Putamen (tissue), 1 donor: ENCODE data around the gene ATF7.
"Not testable (repeated sequence)": the region's sequence is repeated elsewhere in the genome, so short reads cannot be mapped to it uniquely, and the experiment has no call there.

Source experiments
- DNase-seq: peaks from one replicate; pipeline ENCODE4 v3.0.0-alpha.2; 2016; ENCODE audit warnings: low spot score

ATF7 gene

GRCh38 chr12:53594897-53595615 is 31.1 kb downstream of the ATF7 start:
- DNase-seq: no peak

- no peak for DNase-seq
Measured at GRCh38 chr12:53593707-53594106, 32.5 kb downstream of the ATF7 start.

- DNase-seq: no peak
Measured at GRCh38 chr12:53593031-53593430, 33.2 kb downstream of the ATF7 start.

- peak; percentile 17 for DNase-seq
Measured at GRCh38 chr12:53592426-53592825, 33.8 kb downstream of the ATF7 start.

GRCh38 chr12:53591301-53592206 is 34.6 kb downstream of the ATF7 start:
- DNase-seq: peak; percentile 67

GRCh38 chr12:53590652-53591051 is 35.5 kb downstream of the ATF7 start:
- DNase-seq: no peak

GRCh38 chr12:53589915-53590314 is 36.3 kb downstream of the ATF7 start:
- no peak for DNase-seq

DNA sequence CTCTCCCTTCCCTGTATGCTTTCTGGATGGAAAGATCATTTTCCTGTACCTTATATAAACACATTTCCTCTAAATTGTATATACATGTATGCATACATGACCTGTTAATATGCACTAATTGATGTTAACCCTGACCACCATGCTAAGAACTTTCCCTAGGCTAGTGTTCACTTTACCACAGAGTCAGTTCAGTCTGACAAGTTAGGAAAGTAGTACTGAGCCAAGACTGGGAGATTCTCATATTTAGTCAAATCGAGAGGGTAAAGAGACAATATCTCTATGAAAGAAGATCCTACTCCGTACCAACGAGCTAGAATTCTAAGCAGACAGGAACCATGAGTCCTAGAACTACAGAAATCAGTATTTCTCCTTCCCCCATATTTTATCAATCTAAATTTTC is 36.8 kb downstream of the ATF7 start:
- no peak for DNase-seq

GRCh38 chr12:53588123-53588522 is 38.1 kb downstream of the ATF7 start:
- no peak for DNase-seq

- DNase-seq: no peak
Measured at GRCh38 chr12:53586745-53587144, 39.4 kb downstream of the ATF7 start.

DNA sequence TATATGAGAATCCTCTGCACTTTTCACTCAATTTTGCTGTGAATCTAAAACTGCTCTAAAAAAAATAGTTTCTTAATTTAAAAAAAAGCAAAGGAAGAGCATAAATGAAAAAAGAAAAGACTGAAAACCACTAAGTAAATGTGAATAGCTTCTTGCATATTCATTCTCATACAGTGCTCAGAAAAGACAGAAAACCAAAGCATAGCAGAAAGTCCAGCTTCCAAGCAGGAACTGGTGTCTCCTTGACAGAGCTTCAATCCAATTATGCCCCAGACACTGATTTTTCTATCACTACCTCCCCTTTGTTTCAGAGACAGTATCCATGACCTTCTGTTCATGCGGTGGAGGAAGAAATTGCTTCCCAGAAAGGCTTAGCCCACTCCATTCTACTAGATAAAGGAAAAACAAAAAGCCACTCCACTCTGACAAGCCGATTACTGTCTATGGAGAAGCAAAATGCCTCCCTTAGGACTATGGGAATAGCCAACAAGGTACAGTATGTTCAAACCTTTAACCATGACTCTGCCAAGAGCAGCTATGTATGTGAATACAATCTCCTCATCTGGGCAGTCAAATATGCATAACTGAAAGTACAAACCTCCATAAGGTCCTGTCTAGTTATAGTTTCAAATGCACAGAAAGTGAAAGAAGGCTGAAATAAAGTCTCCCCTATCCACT is 40.6 kb downstream of the ATF7 start:
- DNase-seq: no peak

DNA sequence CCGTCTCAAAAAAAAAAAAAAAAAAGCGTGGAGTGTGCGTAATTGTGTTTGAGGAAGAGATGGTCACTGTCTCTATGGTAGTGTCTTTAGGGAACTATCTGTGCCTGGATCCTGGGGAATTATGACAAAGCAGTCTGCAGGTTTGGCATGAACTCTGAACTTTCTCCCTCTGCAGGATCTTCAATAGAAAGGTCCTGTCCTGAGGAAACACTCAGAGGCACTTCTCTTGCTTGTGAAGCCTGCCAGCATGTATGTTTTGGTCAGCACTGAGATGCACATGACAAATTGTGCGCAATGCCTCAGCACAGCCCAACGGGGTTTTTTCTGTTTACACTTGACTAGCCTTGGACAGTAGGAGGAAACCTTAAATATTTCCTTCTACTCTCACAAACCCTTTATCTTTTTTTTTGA is 46.6 kb downstream of the ATF7 start:
- DNase-seq: no peak

DNA sequence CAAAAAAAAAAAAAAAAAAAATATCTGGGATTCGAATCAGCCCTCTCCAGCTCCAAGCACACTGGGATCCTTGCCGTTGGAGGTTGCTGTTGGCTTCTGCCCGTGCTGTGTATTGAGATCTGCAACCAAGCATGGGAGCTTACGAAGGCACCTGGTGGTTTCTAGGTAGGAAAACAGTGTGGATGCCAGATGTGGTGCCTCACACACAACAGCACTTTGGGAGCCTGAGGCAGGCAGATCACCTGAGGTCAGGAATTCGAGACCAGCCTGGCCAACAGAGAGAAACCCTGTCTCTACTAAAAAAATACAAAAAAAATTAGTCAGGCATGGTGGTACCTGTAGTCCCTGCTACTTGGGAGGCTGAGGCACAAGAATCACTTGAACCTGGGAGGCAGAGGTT is 47.4 kb downstream of the ATF7 start:
- DNase-seq: no peak

DNA sequence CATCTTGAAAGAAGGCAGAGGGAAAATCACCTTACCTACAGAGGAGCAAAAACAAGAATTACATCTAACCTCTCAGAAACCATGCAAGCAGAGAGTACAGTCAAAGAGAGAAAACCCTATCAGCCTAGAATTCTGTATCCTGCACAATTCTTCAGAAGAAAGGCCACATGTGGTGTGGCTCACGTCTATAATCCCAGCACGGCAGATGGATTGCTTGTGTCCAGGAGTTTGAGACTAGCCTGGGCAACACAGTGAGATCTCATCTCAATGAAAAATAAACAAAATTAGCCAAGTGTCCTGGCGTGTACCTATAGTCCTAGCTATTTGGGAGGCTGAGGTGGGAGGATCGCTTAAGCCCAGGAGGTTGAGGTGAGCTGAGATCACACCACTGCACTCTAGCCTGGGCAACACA is 48.2 kb downstream of the ATF7 start:
- no peak for DNase-seq

GRCh38 chr12:53575502-53576249 is 50.5 kb downstream of the ATF7 start:
- DNase-seq: no peak

GRCh38 chr12:53572134-53572758 is 53.9 kb downstream of the ATF7 start:
- no peak for DNase-seq

DNA sequence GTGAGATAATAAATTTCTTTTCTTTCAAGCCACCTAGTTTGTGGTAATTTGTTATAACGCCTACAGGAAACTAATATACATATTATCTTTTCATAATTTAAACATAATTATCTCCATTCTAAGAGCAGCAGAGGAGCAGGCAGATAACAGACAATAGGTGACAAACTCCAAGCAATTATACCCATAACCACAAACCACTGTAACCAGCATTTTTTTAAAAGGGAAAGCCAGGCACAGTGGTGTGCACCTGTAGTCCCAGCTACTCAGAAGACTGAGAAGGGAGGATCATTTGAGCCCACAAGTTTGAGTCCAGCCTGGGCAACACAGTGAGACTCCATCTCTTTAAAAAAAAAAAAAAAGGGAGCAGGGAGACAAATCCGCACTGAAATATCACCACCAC is 54.9 kb downstream of the ATF7 start:
- no peak for DNase-seq

GRCh38 chr12:53568809-53569557 is 57.2 kb downstream of the ATF7 start:
- no peak for DNase-seq

DNA sequence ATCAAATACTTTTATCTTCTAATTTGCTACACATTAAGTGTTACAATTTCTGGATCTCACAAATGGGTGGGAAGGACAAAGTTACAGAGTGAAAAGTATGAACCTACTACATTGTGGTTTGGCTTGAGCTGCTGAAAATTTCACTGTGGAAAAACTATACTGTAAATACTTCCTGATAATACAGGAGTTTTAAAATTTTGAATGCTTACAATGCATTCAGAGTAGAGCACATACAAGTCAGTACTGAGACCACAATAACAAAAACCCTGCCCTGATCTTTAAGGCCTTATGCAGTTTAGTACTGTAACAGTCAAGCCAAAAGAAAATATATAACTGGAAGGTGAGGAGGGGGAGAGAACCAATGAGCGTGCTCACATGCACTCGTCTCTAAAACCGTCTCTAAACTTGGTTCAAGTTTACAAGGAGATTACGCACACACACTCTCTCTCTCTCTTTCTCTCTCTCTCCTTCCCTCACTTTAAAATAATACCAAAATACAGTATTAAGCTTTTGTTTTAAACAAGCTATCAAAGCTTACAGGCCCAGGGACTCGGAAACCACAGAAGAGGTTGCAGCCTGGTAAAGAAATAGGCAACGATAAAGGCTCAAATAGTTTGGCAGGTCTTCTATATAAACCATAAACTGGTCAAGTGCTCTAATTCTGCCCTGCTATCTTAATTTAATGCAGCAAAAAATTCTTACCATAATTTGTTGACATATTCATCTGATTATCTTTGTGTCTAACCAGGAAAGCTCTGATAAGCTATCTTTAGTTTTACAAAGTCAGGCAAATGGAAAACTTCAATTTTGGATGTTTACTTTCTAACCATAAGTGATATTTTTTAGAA is 58.0 kb downstream of the ATF7 start:
- no peak for DNase-seq

DNA sequence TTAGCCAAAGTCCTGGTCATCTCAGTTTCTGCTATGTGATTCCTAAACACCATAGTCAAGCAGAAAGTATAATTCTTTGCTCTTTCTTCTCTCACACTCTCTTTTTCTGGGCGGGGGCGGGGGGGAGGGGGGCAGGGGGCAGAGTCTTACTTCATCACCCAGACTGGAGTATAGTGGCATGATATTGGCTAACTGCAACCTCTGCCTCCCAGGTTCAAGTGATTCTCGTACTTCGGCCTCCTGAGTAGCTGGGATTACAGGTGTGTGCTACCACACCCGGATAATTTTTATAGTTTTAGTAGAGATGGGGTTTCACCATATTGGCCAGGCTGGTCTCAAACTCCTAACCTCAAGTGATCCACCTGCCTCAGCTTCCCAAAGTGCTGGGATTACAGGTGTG is 60.8 kb downstream of the ATF7 start:
- not testable (repeated sequence) for DNase-seq
